Amniotic epithelial cell (primary cell): ENCODE measurements around the gene FAM156B.
A peak's percentile ranks its signal among the peaks of the same experiment; 100 is the strongest.
"Not testable (repeated sequence)": the region's sequence is repeated elsewhere in the genome, so short reads cannot be mapped to it uniquely, and the experiment has no call there.

Experiments used
- DNase-seq: peaks from one replicate; pipeline ENCODE4 v3.0.0-alpha.2; 2010; ENCODE audit warnings: low read depth

The FAM156B gene

DNA sequence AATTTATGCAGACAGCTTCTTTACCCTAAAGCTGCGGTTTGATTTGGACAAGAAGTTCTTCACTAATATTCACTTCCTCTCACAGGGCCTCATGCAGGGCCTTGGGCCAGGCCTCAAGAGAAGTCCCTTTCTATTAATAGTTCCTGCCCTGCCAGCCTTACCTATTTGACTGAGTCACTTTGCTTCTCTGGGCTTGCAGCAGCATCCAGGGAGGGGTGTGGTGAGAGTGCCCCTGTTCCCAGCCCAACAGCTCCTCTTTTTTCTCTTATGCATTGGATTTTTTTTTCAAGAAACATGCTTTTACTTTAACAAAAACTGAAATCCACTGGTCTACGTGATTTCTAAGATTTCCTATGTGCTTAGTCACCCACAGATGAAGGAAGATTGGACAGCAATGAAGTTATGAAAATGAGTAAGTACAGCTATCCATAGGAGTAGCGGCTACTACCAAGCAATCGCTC lies 26.7 kb downstream of the FAM156B start:
- DNase-seq: peak; percentile 69

DNA sequence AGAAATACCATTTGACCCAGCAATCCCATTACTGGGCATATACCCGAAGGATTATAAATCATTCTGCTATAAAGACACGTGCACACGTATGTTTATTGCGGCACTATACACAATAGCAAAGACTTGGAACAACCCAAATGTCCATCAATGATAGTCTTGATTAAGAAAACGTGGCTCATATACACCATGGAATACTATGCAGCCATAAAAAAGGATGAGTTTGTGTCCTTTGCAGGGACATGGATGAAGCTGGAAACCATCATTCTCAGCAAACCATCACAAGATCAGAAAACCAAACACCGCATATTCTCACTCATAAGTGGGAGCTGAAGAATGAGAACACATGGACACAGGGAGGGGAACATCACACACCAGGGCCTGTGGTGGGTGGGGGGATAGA lies 33.1 kb downstream of the FAM156B start:
- not testable (repeated sequence) for DNase-seq

DNA sequence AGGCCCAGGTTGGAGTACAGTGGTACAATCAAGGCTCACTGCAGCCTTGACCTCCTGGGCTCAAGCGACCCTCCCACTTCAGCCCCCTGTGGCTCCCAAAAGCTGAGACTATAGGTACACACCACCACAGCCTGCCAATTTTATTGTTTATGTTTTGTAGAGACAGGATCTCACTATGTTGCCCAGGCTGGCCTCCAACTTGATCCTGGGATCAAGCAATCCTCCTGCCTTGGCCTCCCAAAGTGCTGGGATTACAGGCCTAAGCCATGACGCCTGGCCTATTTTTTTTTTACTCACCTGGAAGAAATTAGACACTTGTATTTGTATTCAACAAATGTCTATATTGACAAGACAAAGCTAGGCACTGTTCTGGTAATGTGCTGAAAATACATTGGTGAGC lies 36.1 kb downstream of the FAM156B start:
- no peak for DNase-seq

DNA sequence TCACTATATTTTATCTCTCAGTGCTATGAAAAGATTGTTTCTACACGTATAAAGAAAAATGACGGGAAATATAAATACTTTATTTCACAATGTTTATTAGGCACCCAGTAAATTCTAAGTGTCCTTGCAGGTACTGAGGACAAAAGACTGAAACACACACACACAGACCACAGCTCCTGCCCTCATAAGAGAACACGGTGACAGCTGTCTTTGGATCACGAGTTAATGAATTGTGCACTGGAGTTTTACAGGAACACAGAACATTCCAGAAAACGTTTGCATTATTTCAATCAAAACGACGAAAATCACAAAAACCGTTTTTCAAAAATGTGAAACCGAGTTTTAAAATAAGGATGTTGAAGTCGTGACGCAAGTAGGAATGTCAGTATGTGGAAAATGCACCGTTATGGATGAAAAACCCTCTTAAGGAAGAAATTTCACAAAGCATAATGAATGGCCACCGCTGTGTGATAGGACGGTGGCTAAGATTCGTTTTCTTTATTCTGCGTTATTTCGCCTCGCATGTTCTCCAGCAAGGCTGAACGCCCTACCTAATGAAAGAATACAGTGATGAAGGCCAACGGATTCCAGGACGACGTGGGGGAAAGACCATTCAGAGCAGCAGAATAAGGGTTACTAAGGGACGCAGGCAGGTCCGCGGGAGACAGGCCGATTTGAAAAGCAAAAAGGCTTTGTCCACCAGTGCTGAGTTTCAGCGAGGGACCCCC lies 37.0 kb downstream of the FAM156B start:
- no peak for DNase-seq

DNA sequence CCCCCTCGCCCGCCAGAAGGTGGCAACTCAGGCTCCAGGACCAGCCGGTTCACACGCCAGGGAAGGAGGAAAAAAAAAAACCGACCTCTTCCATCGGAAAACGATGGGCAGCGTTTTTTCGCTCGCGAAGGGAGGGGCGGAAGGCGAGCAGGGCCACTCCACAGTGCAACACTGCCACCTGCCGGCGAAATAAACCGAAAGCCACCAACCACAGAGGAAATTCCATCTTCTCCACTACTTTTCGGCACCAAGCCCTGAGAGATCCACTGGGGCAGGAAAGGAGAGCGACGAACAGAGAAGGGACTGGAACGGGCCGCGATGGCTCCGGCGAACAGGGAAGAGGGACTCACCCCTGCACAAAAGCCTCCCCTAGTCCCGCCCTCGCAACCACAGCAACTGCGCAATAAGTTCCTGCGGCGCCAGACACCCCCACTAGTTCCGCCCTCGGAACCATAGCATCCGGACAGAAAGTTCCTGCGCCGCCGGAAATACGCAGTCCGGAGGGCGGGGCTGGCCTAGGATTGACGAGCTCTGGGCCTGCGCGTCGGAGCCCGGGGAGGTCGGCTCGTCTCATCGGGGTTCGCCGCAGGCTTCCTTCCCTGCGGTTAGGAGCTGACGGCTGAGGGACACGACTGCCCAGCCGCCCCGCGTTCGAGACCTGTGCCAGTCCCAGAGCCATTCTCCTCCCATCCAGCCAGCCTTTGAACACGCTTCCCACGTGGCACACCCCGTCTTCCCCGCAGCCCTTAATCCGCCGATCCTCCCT lies 37.8 kb downstream of the FAM156B start:
- peak; percentile 91 for DNase-seq

DNA sequence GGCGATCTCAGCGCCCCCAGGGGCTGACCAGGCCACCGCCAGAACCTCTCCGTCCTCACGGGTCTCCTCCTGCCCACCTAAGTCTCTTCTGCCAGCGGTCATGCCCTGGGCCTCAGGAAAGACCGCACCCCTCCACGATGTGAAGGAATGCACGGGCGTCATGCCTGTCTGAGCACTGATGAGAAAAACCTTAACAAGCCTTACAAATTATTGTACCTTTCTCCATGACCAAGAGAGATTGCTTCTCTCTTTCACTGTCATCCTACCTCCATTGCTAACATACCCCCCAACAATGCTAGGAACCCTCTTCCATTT lies 38.3 kb downstream of the FAM156B start:
- DNase-seq: not testable (repeated sequence)

DNA sequence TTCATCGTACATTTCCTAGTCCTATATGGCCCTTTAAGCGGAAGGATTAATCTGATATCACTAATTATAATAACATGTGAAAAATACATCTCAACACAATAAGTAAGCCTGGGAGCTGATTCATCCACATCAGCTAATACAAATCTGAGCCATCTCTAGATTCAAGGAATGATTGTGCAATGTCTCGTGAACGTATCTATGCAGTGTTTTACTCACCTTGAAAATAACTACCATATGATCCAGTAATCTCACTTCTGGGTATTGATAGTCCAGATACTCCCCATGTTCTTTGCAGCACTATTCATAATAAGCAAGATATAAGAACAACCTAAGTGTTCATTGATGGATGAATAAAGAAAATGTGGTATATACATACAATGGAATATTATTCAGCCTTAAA lies 43.6 kb downstream of the FAM156B start:
- not testable (repeated sequence) for DNase-seq

DNA sequence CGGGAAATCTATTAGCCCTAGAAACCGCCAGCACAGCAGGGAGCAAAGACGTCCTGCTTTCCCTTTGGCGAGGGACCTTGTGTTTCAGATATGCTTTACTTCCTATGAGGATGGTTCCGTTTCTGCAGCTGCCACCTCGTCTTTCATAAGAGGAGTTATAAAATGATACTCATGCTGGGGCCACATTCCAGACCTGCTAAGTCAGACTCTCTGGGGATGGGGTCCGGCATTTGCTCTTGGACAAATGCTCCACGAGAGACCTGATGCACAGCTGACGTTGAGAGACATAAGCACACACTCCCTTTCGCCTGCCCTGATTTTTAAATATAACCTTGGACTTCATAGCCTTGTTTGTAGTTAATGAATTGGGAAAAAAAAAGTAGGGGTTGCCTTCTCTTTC lies 44.6 kb downstream of the FAM156B start:
- not testable (repeated sequence) for DNase-seq

DNA sequence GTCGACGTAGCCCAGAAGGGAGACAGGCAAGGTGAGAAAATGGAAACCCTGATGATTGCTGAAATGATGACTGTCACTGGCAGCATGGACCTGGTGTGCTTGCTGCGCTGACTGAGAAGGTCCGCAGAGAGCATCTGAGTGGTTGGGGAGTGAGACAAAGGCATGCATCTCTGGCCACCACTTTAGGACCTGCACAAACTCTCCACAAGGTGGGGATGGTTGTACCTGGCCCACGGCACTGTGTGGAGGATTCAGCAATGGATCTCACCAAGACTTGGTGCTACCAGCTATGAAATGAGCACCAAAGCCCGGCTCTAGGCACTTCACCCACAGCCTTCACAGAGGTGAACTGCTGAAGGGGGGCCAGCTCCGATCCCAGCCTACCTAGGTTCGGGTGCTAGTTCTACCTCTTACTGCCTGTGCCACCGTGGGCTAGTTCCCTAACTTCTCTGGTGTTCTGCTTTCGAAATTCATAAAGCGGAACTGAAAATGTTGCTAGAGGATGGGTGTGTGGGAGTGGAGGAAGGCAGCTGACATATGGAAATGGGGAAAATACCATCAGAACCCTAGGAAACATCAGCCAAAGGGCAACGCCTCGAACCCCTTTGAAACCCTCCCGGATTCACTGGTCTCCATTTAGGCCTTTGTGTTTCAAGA lies 48.8 kb downstream of the FAM156B start:
- DNase-seq: not testable (repeated sequence)

DNA sequence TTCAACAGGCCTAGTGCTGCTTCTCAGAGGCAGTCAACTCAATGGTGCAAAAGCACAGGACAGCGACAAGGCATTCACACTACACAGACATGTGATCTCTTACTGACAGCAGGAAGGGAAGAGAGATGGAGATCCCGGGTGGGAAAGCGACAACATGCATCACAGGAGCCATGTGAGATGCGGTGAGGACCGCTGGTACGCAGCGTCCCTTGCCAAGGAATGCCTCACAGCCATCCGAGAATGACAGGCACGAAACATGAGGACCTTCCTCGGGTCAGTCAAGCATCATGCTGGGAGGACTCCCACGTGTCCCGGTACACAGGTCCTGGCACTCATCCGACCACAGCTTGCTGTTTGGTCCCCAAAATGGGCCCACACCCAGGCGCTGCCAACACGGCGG lies 50.4 kb downstream of the FAM156B start:
- not testable (repeated sequence) for DNase-seq

DNA sequence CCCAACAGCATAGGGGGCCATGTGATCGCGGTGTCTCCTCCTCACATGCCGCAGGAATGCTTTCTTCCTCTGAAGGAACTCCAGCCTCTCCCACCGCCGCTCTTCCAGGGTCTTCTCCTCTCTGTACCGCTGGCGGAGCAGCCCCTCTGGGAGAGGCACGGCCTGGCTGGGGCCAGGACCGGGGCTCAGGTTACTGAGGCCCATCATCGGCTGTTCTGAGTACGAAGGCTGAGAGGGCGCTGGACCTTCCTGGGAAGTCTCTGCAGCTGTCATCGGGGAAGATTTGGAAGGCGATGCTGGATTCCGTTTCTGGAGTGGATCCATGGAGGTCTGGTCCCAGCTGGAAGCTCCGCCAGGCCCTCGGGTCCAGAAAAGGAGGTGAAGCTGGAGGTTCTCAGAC lies 51.1 kb downstream of the FAM156B start:
- not testable (repeated sequence) for DNase-seq

DNA sequence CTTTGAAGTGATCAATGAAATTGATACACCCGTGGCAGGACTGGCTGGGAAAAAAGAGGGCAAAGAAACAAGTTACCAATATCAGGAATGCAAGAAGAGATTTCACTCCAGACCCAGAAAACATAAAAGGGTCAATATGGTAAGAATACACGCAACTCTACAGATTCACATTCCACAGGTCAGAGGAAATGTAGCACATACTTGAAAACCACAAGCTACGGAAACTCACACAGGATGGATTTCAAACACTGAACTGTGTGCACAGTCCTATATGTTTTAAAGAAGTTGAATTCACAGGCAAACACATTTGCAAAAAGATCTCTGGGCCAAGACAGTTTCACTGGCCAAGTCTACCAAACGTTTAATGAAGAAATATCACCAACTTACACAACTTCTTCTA lies 52.2 kb downstream of the FAM156B start:
- DNase-seq: not testable (repeated sequence)

DNA sequence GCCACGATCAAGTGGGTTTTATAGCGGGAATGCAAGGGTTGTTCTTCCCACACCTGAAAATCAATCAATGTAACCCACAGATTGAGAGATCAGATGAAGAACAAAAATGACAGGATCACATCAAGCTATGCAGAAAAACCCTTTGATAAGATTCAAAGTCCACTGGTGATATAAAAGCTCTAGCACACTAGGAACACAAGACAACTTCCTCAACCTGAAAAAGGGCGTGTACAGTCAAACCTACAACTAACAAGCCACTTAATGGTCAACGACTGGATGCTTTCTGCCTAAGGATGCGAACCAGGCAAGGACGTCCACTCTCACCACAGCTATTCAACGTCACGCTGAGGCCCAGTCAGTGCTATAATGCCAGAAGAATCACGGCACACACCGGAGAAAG lies 52.8 kb downstream of the FAM156B start:
- not testable (repeated sequence) for DNase-seq
